Activated CD8-positive, alpha-beta memory T cell treated with anti-CD3 and anti-CD28 coated beads, Interleukin-2, amount 10 ng/mL, durations not matched to agents 7 days and 5 days (primary cell): Measurements from ENCODE around the gene LIPG. TPM values are rescaled to one million over a fixed set of nuclear protein-coding genes. Genes with fewer than 3 reads are reported as not detected.

Source experiments
- ATAC-seq: fragments of 150-1000 bp; cut with Tn5 transposase; one replicate; pipeline ENCODE4 v1.10.0; 2021; ENCODE audit warnings: moderate library complexity
- CTCF ChIA-PET: fragments of 350-600 bp; sonication (Branson Sonifier 250); formaldehyde crosslinking; loops from one replicate; lab custom pipeline; 2021; ENCODE audit warnings: antibody characterized with exemption; lab: Charles Lee
- DNase-seq: peaks from one replicate; pipeline ENCODE4 v3.0.0-alpha.2; 2020
- H3K27ac Mint-ChIP-seq: one replicate; pipeline ENCODE4 v1.8.0; 2021; ENCODE audit warnings: mild to moderate bottlenecking, mixed read lengths
- H3K27me3 Mint-ChIP-seq: one replicate; pipeline ENCODE4 v1.8.0; 2021; ENCODE audit warnings: mixed read lengths
- H3K36me3 Mint-ChIP-seq: one replicate; pipeline ENCODE4 v1.8.0; 2021; ENCODE audit warnings: mild to moderate bottlenecking, mixed read lengths
- H3K4me1 Mint-ChIP-seq: one replicate; pipeline ENCODE4 v1.8.0; 2021; ENCODE audit warnings: mixed read lengths
- H3K4me3 Mint-ChIP-seq: one replicate; pipeline ENCODE4 v1.8.0; 2021; ENCODE audit warnings: mild to moderate bottlenecking, moderate library complexity, mixed read lengths
- H3K9me3 Mint-ChIP-seq: one replicate; pipeline ENCODE4 v1.8.0; 2022; ENCODE audit warnings: low read depth, mixed read lengths
- total RNA-seq, 2 experiments: library from RNA; stranded (reverse); gene quantifications; one replicate each; pipeline ENCODE4 v1.2.3, GENCODE V29; 2021

The LIPG gene
- total RNA-seq, 2 experiments from 2014 or later: 0.16 TPM; not detected in 1

GRCh38 chr18:49613641-49614151, 51.8 kb downstream of the LIPG start:
- no peak overlapping the region for H3K4me3 Mint-ChIP-seq
- CTCF ChIA-PET: interaction anchor here (2.2 kb wide), 1 partner anchor 245 kb away, joined by 5 read pairs; no protein-coding TSS in a partner anchor

GRCh38 chr18:49616618-49617328, 54.9 kb downstream of the LIPG start:
- peaks cover 3% of the 10 kb centered on the region for H3K4me1 Mint-ChIP-seq
- ATAC-seq (no peak), DNase-seq (no peak)
- no peak overlapping the region for H3K4me3 Mint-ChIP-seq
- no peaks in the 10 kb centered on the region for H3K36me3 Mint-ChIP-seq
- H3K27ac Mint-ChIP-seq: no peak overlapping the region
- CTCF ChIA-PET: no interaction called here
- no peaks in the 10 kb centered on the region for H3K9me3 Mint-ChIP-seq
- peaks cover 25% of the 10 kb centered on the region for H3K27me3 Mint-ChIP-seq

More at GRCh38 chr18:49613641-49614151, 51.8 kb downstream of the LIPG start:
- no peak overlapping the region for H3K27ac Mint-ChIP-seq
- peaks cover 3% of the 10 kb centered on the region for H3K4me1 Mint-ChIP-seq
- DNase-seq (no peak), ATAC-seq (no peak)
- no peaks in the 10 kb centered on the region for H3K36me3 Mint-ChIP-seq
- no peaks in the 10 kb centered on the region for H3K9me3 Mint-ChIP-seq
- H3K27me3 Mint-ChIP-seq: peaks cover 15% of the 10 kb centered on the region

- no peak overlapping the region for H3K4me3 Mint-ChIP-seq
- peaks cover 3% of the 10 kb centered on the region for H3K4me1 Mint-ChIP-seq
- H3K36me3 Mint-ChIP-seq: no peaks in the 10 kb centered on the region
- no peaks in the 10 kb centered on the region for H3K9me3 Mint-ChIP-seq
- no peak for ATAC-seq
- DNase-seq: no peak
- CTCF ChIA-PET: interaction anchor here (0.9 kb wide), 1 partner anchor 43 kb away, joined by 3 read pairs; no protein-coding TSS in a partner anchor
- H3K27ac Mint-ChIP-seq: no peak overlapping the region
- peaks cover 26% of the 10 kb centered on the region for H3K27me3 Mint-ChIP-seq
Measured at GRCh38 chr18:49617329-49617695, 55.5 kb downstream of the LIPG start.

- DNase-seq (no peak), ATAC-seq (no peak)
- no peaks in the 10 kb centered on the region for H3K9me3 Mint-ChIP-seq
- CTCF ChIA-PET: interaction anchor here (0.9 kb wide), 1 partner anchor 43 kb away, joined by 3 read pairs; no protein-coding TSS in a partner anchor
- H3K27ac Mint-ChIP-seq: no peak overlapping the region
- H3K27me3 Mint-ChIP-seq: peaks cover 26% of the 10 kb centered on the region
- H3K4me3 Mint-ChIP-seq: no peak overlapping the region
- no peaks in the 10 kb centered on the region for H3K36me3 Mint-ChIP-seq
- H3K4me1 Mint-ChIP-seq: no peaks in the 10 kb centered on the region
Measured at GRCh38 chr18:49617865-49618264, 56.0 kb downstream of the LIPG start.

- Mint-ChIP-seq H3K4me1 (no peaks in the 10 kb centered on the region), H3K4me3 (no peak overlapping the region), H3K27me3 (peaks cover 27% of the 10 kb centered on the region), H3K27ac (no peak overlapping the region), H3K36me3 (no peaks in the 10 kb centered on the region), H3K9me3 (no peaks in the 10 kb centered on the region)
- no peak for ATAC-seq
- CTCF ChIA-PET: no interaction called here
- no peak for DNase-seq
Measured at GRCh38 chr18:49618742-49619681, 57.2 kb downstream of the LIPG start.

- Mint-ChIP-seq H3K9me3 (no peaks in the 10 kb centered on the region), H3K27ac (no peak overlapping the region)
Measured at GRCh38 chr18:49619801-49620200, 57.9 kb downstream of the LIPG start.

GRCh38 chr18:49621301-49621700, 59.4 kb downstream of the LIPG start:
- Mint-ChIP-seq H3K9me3 (no peaks in the 10 kb centered on the region), H3K27me3 (peaks cover 27% of the 10 kb centered on the region), H3K4me3 (no peak overlapping the region), H3K4me1 (no peaks in the 10 kb centered on the region), H3K36me3 (no peaks in the 10 kb centered on the region), H3K27ac (no peak overlapping the region)
- no peak for ATAC-seq
- CTCF ChIA-PET: no interaction called here
- no peak for DNase-seq

More at GRCh38 chr18:49619801-49620200, 57.9 kb downstream of the LIPG start:
- H3K4me3 Mint-ChIP-seq: no peak overlapping the region
- CTCF ChIA-PET: no interaction called here
- DNase-seq (no peak), ATAC-seq (no peak)
- H3K27me3 Mint-ChIP-seq: peaks cover 27% of the 10 kb centered on the region
- H3K36me3 Mint-ChIP-seq: no peaks in the 10 kb centered on the region
- no peaks in the 10 kb centered on the region for H3K4me1 Mint-ChIP-seq

GRCh38 chr18:49621717-49622351, 60.0 kb downstream of the LIPG start:
- H3K4me3 Mint-ChIP-seq: no peak overlapping the region
- CTCF ChIA-PET: no interaction called here
- peaks cover 27% of the 10 kb centered on the region for H3K27me3 Mint-ChIP-seq
- no peaks in the 10 kb centered on the region for H3K4me1 Mint-ChIP-seq
- H3K27ac Mint-ChIP-seq: no peak overlapping the region
- no peaks in the 10 kb centered on the region for H3K9me3 Mint-ChIP-seq
- H3K36me3 Mint-ChIP-seq: no peaks in the 10 kb centered on the region
- no peak for ATAC-seq
- no peak for DNase-seq

GRCh38 chr18:49623571-49623970, 61.7 kb downstream of the LIPG start:
- ATAC-seq: no peak
- H3K27me3 Mint-ChIP-seq: peaks cover 25% of the 10 kb centered on the region
- no peaks in the 10 kb centered on the region for H3K36me3 Mint-ChIP-seq
- no peak overlapping the region for H3K4me3 Mint-ChIP-seq
- no peak overlapping the region for H3K27ac Mint-ChIP-seq
- no peaks in the 10 kb centered on the region for H3K9me3 Mint-ChIP-seq
- H3K4me1 Mint-ChIP-seq: no peaks in the 10 kb centered on the region
- CTCF ChIA-PET: no interaction called here
- no peak for DNase-seq

- Mint-ChIP-seq H3K27ac (no peak overlapping the region), H3K27me3 (peaks cover 25% of the 10 kb centered on the region), H3K4me1 (no peaks in the 10 kb centered on the region), H3K36me3 (no peaks in the 10 kb centered on the region), H3K4me3 (no peak overlapping the region), H3K9me3 (no peaks in the 10 kb centered on the region)
- CTCF ChIA-PET: no interaction called here
- ATAC-seq (no peak), DNase-seq (no peak)
Measured at GRCh38 chr18:49625021-49625691, 63.3 kb downstream of the LIPG start.

- CTCF ChIA-PET: no interaction called here
- H3K27me3 Mint-ChIP-seq: peaks cover 13% of the 10 kb centered on the region
- no peaks in the 10 kb centered on the region for H3K4me1 Mint-ChIP-seq
- no peak overlapping the region for H3K27ac Mint-ChIP-seq
- H3K9me3 Mint-ChIP-seq: no peaks in the 10 kb centered on the region
- H3K36me3 Mint-ChIP-seq: no peaks in the 10 kb centered on the region
- ATAC-seq (no peak), DNase-seq (no peak)
- H3K4me3 Mint-ChIP-seq: no peak overlapping the region
Measured at GRCh38 chr18:49626842-49627467, 65.1 kb downstream of the LIPG start.

GRCh38 chr18:49628119-49628518, 66.3 kb downstream of the LIPG start:
- Mint-ChIP-seq H3K27ac (no peak overlapping the region), H3K36me3 (no peaks in the 10 kb centered on the region), H3K9me3 (no peaks in the 10 kb centered on the region), H3K27me3 (peaks cover 8% of the 10 kb centered on the region), H3K4me3 (no peak overlapping the region), H3K4me1 (no peaks in the 10 kb centered on the region)
- DNase-seq (no peak), ATAC-seq (no peak)
- CTCF ChIA-PET: no interaction called here
